Measurements from ENCODE around the gene CHST5.

- TF ChIP-seq POLR2A (IDR thresholded peaks at IDR 0.05) (no peak), CTCF (IDR thresholded peaks at IDR 0.05) (no peak)
Observed at GRCh38 chr16:75555707-75556430, 20.0 kb upstream of the CHST5 start, which contains the start of gene TMEM231.
